Measurements from ENCODE around the gene MS4A10. TPM values are rescaled to one million over a fixed set of nuclear protein-coding genes. Genes with fewer than 3 reads are reported as not detected.

MS4A10 gene
- total RNA-seq, 1 donor from 2014 or later: not detected

GRCh38 chr11:60791153-60791933 is 6.2 kb downstream of the MS4A10 start:
- Mint-ChIP-seq H3K4me3 (ENCODE audit: unreplicated experiment) (no peak overlapping the region), H3K36me3 (ENCODE audit: low read depth) (peaks cover 1% of the 10 kb centered on the region), H3K27me3 (ENCODE audit: low read depth) (peaks cover 11% of the 10 kb centered on the region), H3K27ac (ENCODE audit: unreplicated experiment) (no peak overlapping the region), H3K9me3 (ENCODE audit: low read depth) (peaks cover 4% of the 10 kb centered on the region), H3K4me1 (ENCODE audit: low read depth) (peaks cover 27% of the 10 kb centered on the region)
- DNase-seq (ENCODE audit: low spot score): peak; percentile 40
- TF ChIP-seq CTCF (IDR thresholded peaks at IDR 0.05): no peak

GRCh38 chr11:60792521-60792920 is 7.4 kb downstream of the MS4A10 start:
- Mint-ChIP-seq H3K4me3 (ENCODE audit: unreplicated experiment) (no peak overlapping the region), H3K9me3 (ENCODE audit: low read depth) (peaks cover 4% of the 10 kb centered on the region), H3K27ac (ENCODE audit: unreplicated experiment) (no peak overlapping the region), H3K36me3 (ENCODE audit: low read depth) (peaks cover 1% of the 10 kb centered on the region), H3K27me3 (ENCODE audit: low read depth) (peaks cover 11% of the 10 kb centered on the region), H3K4me1 (ENCODE audit: low read depth) (peaks cover 16% of the 10 kb centered on the region)
- DNase-seq (ENCODE audit: low spot score): peak; percentile 54
- no peak for TF ChIP-seq CTCF (IDR thresholded peaks at IDR 0.05)

- H3K4me1 Mint-ChIP-seq (ENCODE audit: low read depth): no peaks in the 10 kb centered on the region
- H3K27ac Mint-ChIP-seq (ENCODE audit: unreplicated experiment): no peak overlapping the region
- TF ChIP-seq CTCF (IDR thresholded peaks at IDR 0.05): no peak
- peaks cover 25% of the 10 kb centered on the region for H3K27me3 Mint-ChIP-seq (ENCODE audit: low read depth)
- H3K4me3 Mint-ChIP-seq (ENCODE audit: unreplicated experiment): no peak overlapping the region
- peaks cover 4% of the 10 kb centered on the region for H3K9me3 Mint-ChIP-seq (ENCODE audit: low read depth)
- DNase-seq (ENCODE audit: low spot score): peak; percentile 67
- peaks cover 1% of the 10 kb centered on the region for H3K36me3 Mint-ChIP-seq (ENCODE audit: low read depth)
These were observed 10.2 kb downstream of the MS4A10 start for GRCh38 chr11:60795291-60795690.

GRCh38 chr11:60797846-60798630 is 12.9 kb downstream of the MS4A10 start:
- Mint-ChIP-seq H3K27ac (ENCODE audit: unreplicated experiment) (no peak overlapping the region), H3K4me1 (ENCODE audit: low read depth) (no peaks in the 10 kb centered on the region), H3K9me3 (ENCODE audit: low read depth) (no peaks in the 10 kb centered on the region), H3K36me3 (ENCODE audit: low read depth) (no peaks in the 10 kb centered on the region), H3K27me3 (ENCODE audit: low read depth) (peaks cover 23% of the 10 kb centered on the region), H3K4me3 (ENCODE audit: unreplicated experiment) (no peak overlapping the region)
- TF ChIP-seq CTCF (IDR thresholded peaks at IDR 0.05): no peak
- DNase-seq (ENCODE audit: low spot score): peak; percentile 59

GRCh38 chr11:60798631-60799030 is 13.5 kb downstream of the MS4A10 start:
- Mint-ChIP-seq H3K36me3 (ENCODE audit: low read depth) (no peaks in the 10 kb centered on the region), H3K27me3 (ENCODE audit: low read depth) (peaks cover 25% of the 10 kb centered on the region), H3K4me3 (ENCODE audit: unreplicated experiment) (no peak overlapping the region), H3K4me1 (ENCODE audit: low read depth) (no peaks in the 10 kb centered on the region), H3K9me3 (ENCODE audit: low read depth) (no peaks in the 10 kb centered on the region), H3K27ac (ENCODE audit: unreplicated experiment) (no peak overlapping the region)
- TF ChIP-seq CTCF (IDR thresholded peaks at IDR 0.05): no peak
- peak; percentile 55 for DNase-seq (ENCODE audit: low spot score)

All from chondrocyte (in vitro differentiated cells).